Activated naive CD8-positive, alpha-beta T cell (primary cell): ENCODE data around the gene MARF1.
"Not testable (repeated sequence)": the region's sequence is repeated elsewhere in the genome, so short reads cannot be mapped to it uniquely, and the experiment has no call there.

Source experiments
- H3K27ac Mint-ChIP-seq: one replicate; pipeline ENCODE4 v1.8.0; 2021; ENCODE audit warnings: mixed read lengths
- H3K27me3 Mint-ChIP-seq: one replicate; pipeline ENCODE4 v1.8.0; 2021; ENCODE audit warnings: mixed read lengths
- H3K36me3 Mint-ChIP-seq: one replicate; pipeline ENCODE4 v1.8.0; 2021; ENCODE audit warnings: mixed read lengths
- H3K4me1 Mint-ChIP-seq: one replicate; pipeline ENCODE4 v1.8.0; 2021; ENCODE audit warnings: low read depth, mixed read lengths
- H3K4me3 Mint-ChIP-seq: one replicate; pipeline ENCODE4 v1.8.0; 2021; ENCODE audit warnings: mild to moderate bottlenecking, mixed read lengths
- H3K9me3 Mint-ChIP-seq: one replicate; pipeline ENCODE4 v1.8.0; 2021; ENCODE audit warnings: low read depth, mixed read lengths

Gene MARF1

DNA sequence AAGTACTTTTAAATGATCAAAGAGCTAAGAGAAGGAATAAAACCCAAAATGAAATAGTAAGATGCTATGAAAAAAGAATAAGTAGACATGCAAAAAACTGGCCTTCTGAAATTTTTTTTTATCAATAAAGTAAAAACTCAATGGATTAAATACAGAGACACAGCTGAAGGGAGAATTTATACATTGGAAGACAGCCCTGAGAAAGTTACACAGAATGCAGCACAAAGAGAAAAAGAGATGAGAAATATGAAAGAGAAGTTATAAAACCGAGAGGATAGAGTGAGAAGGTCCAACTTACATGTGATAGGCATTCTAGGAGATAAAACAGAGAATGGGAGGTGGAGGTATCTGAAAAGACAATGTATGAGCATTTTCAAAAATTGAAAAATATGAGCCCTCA is 57.0 kb downstream of the MARF1 start:
- H3K36me3 Mint-ChIP-seq = peaks cover 28% of the 10 kb centered on the region
- H3K4me1 Mint-ChIP-seq = peaks cover 25% of the 10 kb centered on the region
- H3K27me3 Mint-ChIP-seq = no peaks in the 10 kb centered on the region
- no peak overlapping the region for H3K4me3 Mint-ChIP-seq
- H3K27ac Mint-ChIP-seq = peak overlapping the region; percentile 52
- peaks cover 6% of the 10 kb centered on the region for H3K9me3 Mint-ChIP-seq

DNA sequence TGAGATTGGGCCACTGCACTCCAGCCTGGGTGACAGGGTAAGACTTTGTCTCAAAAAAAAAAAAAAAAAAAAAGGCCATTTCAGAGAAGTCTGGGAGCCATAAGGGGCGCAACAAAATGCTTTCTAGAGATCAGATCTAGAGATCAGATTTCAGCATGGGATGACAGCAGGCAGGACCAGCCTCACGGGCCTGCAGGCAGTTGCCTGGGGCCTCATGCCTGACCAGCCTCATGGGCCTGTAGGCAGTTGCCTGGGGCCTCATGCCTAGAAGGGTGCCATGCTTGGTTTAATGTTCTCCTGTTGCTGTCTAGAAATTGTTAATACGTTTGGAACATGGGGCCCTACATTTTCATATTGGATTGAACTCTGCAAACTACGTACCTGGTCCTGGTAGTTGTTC is 59.4 kb downstream of the MARF1 start:
- Mint-ChIP-seq H3K4me1 (peaks cover 8% of the 10 kb centered on the region), H3K27me3 (no peaks in the 10 kb centered on the region), H3K4me3 (no peak overlapping the region), H3K9me3 (peaks cover 6% of the 10 kb centered on the region), H3K36me3 (peaks cover 28% of the 10 kb centered on the region), H3K27ac (no peak overlapping the region)

DNA sequence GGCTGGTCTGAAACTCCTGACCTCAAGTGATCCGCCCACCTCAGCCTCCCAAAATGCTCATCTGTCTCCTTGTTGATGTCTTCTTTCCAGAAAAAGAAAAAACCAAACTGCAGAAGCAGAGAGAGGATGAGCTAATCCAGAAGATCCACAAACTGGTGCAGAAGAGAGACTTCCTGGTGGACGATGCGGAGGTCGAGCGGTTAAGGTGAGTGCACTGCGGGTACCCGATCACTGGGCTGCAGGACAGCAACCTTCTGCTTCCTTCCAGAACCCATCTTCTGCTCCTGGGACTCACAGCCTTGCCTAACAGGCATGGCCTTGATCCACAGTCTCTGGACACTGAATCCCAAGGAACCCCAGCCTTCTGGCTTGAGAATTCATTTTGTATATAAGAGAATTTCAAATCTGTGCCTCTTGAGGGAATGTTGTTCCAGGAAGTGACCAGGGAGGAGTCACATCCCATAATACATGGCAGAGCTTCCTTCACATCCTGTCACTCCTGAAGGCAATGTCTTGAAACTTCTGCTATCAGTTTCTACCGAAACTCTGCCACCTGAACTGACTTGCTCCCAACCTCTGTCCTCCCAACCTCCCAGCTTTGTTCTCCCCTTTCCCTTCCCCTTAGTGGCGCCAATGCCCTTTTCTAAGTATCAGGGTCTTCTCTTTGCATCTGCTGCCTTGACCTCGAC is 61.7 kb downstream of the MARF1 start:
- no peaks in the 10 kb centered on the region for H3K27me3 Mint-ChIP-seq
- peaks cover 6% of the 10 kb centered on the region for H3K9me3 Mint-ChIP-seq
- no peak overlapping the region for H3K27ac Mint-ChIP-seq
- no peak overlapping the region for H3K4me3 Mint-ChIP-seq
- H3K36me3 Mint-ChIP-seq = peaks cover 19% of the 10 kb centered on the region
- H3K4me1 Mint-ChIP-seq = peaks cover 3% of the 10 kb centered on the region

DNA sequence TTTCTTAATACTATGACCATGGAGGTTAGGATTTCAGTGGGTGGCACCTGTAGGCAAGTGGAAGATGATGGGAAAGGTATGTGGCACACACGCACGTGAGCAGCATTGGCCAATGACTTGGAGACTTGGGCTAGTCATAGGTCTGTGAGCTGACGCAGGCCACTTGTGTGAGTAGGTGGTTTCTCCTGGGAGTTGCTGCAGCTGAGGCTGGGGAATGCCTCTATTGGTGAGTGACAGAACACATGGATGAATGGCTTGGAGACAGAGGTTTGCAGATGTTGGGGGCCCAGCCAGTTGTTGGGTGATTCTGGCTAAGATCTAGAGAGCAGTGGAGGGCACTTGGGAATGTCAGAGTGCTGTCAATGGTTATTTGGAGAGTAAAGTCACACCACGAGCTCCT is 64.1 kb downstream of the MARF1 start:
- Mint-ChIP-seq H3K27me3 (no peaks in the 10 kb centered on the region), H3K27ac (no peak overlapping the region), H3K36me3 (peaks cover 8% of the 10 kb centered on the region), H3K9me3 (no peaks in the 10 kb centered on the region), H3K4me3 (no peak overlapping the region), H3K4me1 (peaks cover 7% of the 10 kb centered on the region)

DNA sequence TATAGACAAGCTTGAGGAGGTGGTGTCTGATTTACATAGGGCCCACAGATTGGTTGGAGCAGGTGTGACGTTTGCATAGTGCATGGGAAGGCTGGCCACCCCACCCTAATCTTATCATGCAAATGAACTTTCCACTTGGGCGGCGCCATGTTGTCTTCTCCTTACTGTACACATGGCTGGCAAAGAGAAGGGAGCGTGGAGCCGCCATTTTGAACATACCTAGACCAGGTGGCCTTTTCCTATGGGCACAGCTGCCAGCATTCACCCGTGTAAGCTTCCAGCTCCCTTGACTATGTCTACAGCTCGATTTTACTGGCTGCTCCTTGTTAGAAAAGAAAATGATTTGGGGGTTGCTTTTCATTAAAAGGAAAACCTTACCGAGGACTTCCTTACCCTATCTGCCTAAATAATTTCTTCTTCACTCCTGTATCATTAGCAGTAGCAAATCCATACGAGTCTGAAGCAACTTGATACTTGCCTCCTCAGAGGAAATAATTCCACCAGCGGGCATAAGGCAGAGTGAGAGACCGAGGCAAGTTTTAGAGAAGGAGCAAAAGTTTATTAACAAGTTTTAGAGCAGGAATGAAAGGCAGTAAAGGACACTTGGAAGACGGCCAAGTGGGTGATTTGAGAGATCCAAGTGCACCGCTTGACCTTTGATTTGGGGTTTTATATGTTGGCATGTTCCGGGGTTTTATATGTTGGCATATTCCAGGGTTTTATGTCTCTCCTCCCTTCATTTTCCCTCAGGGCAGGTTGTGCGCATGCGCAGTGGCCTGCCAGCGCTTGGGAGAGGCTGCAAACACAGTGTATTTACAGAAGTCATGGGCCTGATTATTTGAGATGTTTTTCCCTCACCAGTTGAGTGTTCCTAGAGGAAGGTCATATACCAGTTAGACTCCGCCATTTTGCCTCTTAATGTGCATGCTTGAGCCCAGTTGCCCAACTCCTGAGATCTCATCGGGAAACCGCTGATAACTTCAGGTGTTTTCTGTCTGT is 65.7 kb downstream of the MARF1 start:
- H3K27me3 Mint-ChIP-seq = no peaks in the 10 kb centered on the region
- H3K4me1 Mint-ChIP-seq = peaks cover 20% of the 10 kb centered on the region
- no peak overlapping the region for H3K4me3 Mint-ChIP-seq
- peaks cover 3% of the 10 kb centered on the region for H3K9me3 Mint-ChIP-seq
- peaks cover 11% of the 10 kb centered on the region for H3K36me3 Mint-ChIP-seq
- H3K27ac Mint-ChIP-seq = no peak overlapping the region

DNA sequence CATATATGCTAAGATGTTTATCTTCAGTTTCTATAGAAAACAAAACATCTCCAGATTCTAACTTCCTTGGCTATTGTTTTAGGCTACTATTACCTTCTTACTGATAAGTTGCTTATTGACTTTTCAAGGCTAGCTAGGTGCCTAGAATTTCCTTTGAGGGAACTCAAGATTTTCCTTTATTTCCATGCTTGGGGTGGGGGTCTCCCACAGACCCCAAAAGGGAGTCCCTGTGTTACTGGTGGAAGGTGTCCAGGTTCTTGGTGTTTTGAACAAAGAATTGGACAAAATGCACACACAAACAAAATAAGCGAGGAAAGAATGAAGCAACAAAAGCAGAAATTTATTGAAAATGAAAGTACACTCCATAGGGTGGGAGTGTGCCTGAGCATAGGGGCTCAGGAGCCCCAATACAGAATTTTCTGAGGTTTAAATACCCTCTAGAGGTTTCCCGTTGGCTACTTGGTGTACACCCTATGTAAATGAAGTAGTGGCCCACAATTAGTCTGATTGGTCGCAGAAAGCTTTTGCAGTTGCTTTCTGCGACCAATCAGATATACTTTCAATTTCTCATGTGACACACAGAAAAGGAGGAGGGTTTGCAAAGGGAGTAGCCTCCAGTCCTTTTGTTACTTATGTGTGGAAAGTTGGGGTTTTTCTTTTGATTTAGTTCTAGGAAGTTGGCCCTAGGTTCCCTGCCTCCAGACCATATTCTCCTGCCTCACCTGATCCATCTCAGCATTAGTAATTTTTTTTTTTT is 67.5 kb downstream of the MARF1 start:
- Mint-ChIP-seq H3K36me3 (peaks cover 12% of the 10 kb centered on the region), H3K27ac (no peak overlapping the region)

DNA sequence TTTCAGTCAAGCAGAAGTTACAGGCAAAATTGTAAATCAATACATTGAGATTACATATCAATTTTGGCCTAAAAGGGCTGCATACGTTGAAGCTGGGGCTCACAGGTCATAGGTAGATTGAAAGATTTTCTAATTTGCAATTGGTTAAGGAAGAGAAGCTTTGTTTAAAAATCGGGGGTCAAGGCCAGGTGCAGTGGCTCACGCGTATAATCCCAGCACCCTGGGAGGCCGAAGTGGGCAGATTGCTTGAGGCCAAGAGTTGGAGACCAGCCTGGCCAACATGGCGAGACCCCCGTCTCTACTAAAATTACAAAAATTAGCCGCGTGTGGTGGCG is 68.4 kb downstream of the MARF1 start:
- Mint-ChIP-seq H3K4me1 (peaks cover 31% of the 10 kb centered on the region), H3K9me3 (peaks cover 3% of the 10 kb centered on the region), H3K36me3 (peaks cover 12% of the 10 kb centered on the region), H3K27me3 (no peaks in the 10 kb centered on the region), H3K4me3 (no peak overlapping the region), H3K27ac (no peak overlapping the region)

More for the DNA sequence above, 67.5 kb downstream of the MARF1 start:
- peaks cover 31% of the 10 kb centered on the region for H3K4me1 Mint-ChIP-seq
- H3K4me3 Mint-ChIP-seq = no peak overlapping the region
- H3K27me3 Mint-ChIP-seq = no peaks in the 10 kb centered on the region
- H3K9me3 Mint-ChIP-seq = peaks cover 3% of the 10 kb centered on the region

DNA sequence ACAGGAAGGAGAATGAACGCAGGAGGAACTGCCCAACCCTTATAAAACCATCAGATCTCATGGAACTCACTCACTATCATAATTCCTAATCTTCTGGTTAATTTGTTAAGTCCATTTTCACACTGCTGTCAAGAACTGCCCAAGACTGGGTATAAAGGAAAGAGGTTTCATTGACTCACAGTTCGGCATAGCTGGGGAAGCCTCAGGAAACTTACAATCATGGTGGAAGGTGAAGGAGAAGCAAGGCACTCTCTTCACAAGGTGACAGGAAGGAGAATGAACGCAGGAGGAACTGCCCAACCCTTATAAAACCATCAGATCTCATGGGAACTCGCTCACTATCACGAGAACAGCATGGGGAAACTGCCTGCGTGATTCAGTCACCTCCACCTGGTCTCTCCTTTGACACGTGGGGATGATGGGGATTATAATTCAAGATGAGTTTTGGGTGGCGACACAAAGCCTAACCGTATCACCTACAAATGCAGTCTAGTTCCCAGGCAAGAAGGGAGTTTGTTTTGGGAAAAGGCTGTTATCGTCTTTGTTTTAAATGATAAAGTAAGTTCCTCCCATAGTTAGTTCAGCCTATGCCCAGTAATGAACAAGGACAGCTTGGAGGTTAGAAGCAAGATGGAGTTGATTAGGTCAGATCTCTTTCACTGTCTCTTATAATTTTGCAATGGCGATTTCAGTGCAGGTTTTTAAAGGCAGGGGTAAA is 68.9 kb downstream of the MARF1 start:
- peaks cover 31% of the 10 kb centered on the region for H3K4me1 Mint-ChIP-seq
- H3K36me3 Mint-ChIP-seq = peaks cover 12% of the 10 kb centered on the region
- not testable (repeated sequence) for H3K27me3 Mint-ChIP-seq, H3K27ac Mint-ChIP-seq, H3K4me3 Mint-ChIP-seq, H3K9me3 Mint-ChIP-seq

DNA sequence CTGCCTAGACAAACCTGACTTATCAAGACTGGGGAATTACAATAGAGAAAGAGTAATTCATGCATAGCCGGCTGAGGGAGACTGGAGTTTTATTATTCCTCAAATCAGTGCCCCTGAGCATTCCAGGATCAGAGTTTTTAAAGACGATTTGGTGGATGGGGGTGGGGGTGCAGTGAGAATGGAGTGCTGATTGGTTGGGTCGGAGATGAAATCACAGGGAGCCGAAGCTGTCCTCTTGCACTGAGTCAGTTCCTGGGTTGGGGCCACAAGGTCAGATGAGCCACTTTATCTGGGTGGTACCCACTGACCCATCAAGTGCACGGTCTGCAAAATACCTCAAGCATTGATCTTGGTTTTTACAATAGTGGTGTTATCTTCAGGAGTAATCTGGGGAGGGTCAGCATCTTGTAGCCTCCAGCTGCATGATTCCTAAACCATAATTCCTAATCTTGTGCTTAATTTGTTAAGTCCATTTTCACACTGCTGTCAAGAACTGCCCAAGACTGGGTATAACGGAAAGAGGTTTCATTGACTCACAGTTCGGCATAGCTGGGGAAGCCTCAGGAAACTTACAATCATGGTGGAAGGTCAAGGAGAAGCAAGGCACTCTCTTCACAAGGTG is 69.6 kb downstream of the MARF1 start:
- H3K4me1 Mint-ChIP-seq = peaks cover 31% of the 10 kb centered on the region
- H3K36me3 Mint-ChIP-seq = peaks cover 10% of the 10 kb centered on the region
- peak overlapping the region; percentile 61 for H3K27ac Mint-ChIP-seq
- H3K9me3 Mint-ChIP-seq = peaks cover 3% of the 10 kb centered on the region
- H3K4me3 Mint-ChIP-seq = peak overlapping the region; percentile 23
- no peaks in the 10 kb centered on the region for H3K27me3 Mint-ChIP-seq

DNA sequence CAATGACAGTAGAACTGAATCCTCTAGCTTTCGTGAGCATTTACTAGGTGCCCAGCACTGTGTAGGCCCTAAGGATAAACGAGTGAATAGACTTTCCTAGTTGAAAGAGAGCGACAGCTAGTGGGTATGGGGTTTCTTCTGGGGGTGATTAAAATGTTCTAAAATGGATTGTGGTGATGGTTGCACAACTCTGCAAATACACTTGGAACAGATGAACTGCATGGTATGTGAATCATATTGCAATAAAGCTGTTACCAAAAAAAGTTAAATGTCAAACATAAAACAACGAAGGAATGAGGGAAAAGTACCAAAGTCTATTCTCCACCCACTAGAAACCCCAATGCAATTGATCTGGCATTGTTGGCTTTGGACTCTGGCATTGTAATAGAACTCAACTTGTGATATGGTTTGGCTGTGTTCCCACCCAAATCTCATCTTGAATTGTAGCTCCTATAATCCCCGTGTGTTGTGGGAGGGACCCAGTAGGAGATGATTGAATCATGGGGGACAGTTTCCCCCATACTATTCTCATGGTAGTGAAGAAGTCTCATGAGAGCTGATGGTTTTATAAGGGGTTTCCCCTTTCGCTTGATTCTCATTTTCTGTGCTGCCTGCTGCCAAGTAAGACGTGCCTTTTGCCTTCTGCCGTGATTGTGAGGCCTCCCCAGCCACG is 70.5 kb downstream of the MARF1 start:
- peaks cover 31% of the 10 kb centered on the region for H3K4me1 Mint-ChIP-seq
- no peaks in the 10 kb centered on the region for H3K27me3 Mint-ChIP-seq
- H3K4me3 Mint-ChIP-seq = peak overlapping the region; percentile 24
- peak overlapping the region; percentile 61 for H3K27ac Mint-ChIP-seq
- H3K36me3 Mint-ChIP-seq = peaks cover 10% of the 10 kb centered on the region
- H3K9me3 Mint-ChIP-seq = peaks cover 3% of the 10 kb centered on the region

DNA sequence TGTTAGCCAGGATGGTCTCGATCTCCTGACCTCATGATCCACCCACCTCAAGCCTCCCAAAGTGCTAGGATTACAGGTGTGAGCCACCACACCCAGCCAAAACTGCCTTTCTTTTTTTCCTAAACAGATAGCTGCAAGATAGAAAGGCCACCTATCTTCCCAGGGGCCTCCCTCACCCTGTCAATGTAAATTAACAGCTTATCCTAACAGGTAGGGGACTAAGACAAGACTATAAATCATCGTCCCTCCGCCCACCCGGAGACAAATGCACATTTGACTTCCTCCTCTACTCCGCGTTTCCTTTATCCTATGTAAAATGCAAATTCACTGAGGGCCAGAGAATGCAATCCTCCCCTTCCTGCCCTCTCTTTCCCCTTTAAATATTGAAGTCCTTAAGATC is 71.4 kb downstream of the MARF1 start:
- Mint-ChIP-seq H3K4me1 (peaks cover 31% of the 10 kb centered on the region), H3K9me3 (peaks cover 3% of the 10 kb centered on the region), H3K36me3 (peaks cover 10% of the 10 kb centered on the region), H3K27ac (no peak overlapping the region), H3K27me3 (no peaks in the 10 kb centered on the region), H3K4me3 (no peak overlapping the region)

DNA sequence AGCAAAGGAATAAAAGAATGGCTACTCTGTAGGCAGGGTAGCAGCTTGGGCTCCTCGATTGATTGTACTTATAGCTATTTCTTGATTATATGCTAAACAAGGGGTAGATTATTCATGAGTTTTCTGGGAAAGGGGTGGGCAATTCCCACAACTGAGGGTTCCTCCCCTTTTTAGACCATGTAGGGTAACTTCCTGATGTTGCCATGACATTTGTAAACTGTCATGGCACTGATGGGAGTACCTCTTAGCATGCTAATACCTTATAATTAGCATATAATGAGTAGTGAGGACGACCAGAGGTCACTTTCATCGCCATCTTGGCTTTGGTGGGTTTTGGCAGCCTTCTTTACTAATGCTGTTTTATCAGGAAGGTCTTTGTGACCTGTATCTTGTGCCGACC is 72.3 kb downstream of the MARF1 start:
- not testable (repeated sequence) for H3K4me3 Mint-ChIP-seq, H3K9me3 Mint-ChIP-seq, H3K27ac Mint-ChIP-seq, H3K36me3 Mint-ChIP-seq, H3K27me3 Mint-ChIP-seq
- peaks cover 31% of the 10 kb centered on the region for H3K4me1 Mint-ChIP-seq

DNA sequence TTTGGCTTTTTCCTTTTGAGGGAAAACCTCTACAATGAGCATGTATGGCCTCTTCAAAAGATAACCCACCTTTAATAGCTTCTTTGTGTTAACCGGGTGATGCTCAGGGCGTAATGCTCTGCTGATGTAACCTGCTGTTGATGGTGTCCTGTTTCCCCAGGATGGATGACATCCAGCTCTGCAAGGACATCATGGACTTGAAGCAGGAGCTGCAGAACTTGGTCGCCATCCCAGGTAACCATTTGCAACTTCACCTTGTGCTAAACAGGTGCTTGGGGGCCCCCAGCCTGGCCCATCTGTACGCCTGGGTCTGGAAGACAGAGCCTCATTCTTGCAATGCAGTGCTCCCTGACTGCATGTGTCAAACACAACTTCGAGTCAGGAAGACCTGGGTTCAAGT is 75.1 kb downstream of the MARF1 start:
- H3K4me1 Mint-ChIP-seq = peaks cover 20% of the 10 kb centered on the region
- no peak overlapping the region for H3K27ac Mint-ChIP-seq
- H3K4me3 Mint-ChIP-seq = no peak overlapping the region
- H3K36me3 Mint-ChIP-seq = peaks cover 4% of the 10 kb centered on the region
- no peaks in the 10 kb centered on the region for H3K27me3 Mint-ChIP-seq
- H3K9me3 Mint-ChIP-seq = no peaks in the 10 kb centered on the region

DNA sequence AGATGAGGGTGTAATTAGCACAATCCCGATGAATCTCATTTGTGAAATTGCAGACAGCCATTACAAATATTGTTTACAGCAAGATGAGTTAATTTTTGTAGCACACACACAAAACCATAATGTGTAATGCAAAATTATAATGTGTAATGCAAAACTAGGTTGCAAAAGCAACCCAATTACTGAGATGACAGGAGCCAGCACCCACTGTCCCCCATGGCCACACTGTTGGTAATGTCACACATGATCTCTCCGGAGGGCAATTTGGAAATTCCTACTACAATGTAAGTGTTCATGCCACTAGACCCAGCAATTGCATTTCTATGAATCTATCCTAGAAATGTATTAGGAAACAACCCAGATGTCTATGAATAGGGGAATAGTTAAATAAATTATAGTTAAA is 76.9 kb downstream of the MARF1 start:
- H3K36me3 Mint-ChIP-seq = no peaks in the 10 kb centered on the region
- H3K27ac Mint-ChIP-seq = no peak overlapping the region
- no peaks in the 10 kb centered on the region for H3K9me3 Mint-ChIP-seq
- H3K4me1 Mint-ChIP-seq = peaks cover 5% of the 10 kb centered on the region
- H3K4me3 Mint-ChIP-seq = no peak overlapping the region
- no peaks in the 10 kb centered on the region for H3K27me3 Mint-ChIP-seq
